GM10266 (cell line): ENCODE data around the gene ARHGAP27.
A peak's percentile ranks its signal among the peaks of the same experiment; 100 is the strongest.
"Not testable (repeated sequence)": the region's sequence is repeated elsewhere in the genome, so short reads cannot be mapped to it uniquely, and the experiment has no call there.

Experiments
- DNase-seq: peaks from one replicate; pipeline ENCODE4 v3.0.0; 2012; ENCODE audit errors: extremely low spot score
- TF ChIP-seq, protein P1 (sequence below): IDR thresholded peaks from 2 replicates; pipeline ENCODE4 v1.5.1; 2012; ENCODE audit warnings: mild to moderate bottlenecking, low read depth; ENCODE audit not compliant: control insufficient read depth, insufficient read depth; ENCODE audit errors: missing control alignments

ARHGAP27 gene

DNA sequence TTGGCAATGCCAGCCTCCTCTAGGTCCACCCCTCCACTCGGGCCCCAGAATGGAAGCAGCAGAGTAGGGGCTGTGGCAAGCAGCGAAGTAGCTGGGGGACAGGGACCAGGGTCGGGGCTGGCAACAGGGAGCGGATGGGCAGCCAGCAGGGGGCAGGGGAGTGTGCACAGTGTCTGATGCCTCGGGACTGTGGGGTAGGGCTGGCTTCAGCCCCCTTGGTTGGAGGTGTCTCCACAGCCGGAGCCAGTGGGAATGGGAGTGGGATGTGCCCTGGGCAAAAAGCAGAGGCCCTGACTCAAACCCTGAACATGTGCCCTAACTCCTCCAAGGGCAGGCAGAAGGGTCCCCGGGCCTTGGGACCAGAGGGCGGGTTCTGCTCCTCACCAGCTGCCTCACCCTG, 18.5 kb upstream of the ARHGAP27 start:
- DNase-seq, result no peak
- TF ChIP-seq, protein P1, sequence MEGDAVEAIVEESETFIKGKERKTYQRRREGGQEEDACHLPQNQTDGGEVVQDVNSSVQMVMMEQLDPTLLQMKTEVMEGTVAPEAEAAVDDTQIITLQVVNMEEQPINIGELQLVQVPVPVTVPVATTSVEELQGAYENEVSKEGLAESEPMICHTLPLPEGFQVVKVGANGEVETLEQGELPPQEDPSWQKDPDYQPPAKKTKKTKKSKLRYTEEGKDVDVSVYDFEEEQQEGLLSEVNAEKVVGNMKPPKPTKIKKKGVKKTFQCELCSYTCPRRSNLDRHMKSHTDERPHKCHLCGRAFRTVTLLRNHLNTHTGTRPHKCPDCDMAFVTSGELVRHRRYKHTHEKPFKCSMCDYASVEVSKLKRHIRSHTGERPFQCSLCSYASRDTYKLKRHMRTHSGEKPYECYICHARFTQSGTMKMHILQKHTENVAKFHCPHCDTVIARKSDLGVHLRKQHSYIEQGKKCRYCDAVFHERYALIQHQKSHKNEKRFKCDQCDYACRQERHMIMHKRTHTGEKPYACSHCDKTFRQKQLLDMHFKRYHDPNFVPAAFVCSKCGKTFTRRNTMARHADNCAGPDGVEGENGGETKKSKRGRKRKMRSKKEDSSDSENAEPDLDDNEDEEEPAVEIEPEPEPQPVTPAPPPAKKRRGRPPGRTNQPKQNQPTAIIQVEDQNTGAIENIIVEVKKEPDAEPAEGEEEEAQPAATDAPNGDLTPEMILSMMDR, result peak; percentile 15

DNA sequence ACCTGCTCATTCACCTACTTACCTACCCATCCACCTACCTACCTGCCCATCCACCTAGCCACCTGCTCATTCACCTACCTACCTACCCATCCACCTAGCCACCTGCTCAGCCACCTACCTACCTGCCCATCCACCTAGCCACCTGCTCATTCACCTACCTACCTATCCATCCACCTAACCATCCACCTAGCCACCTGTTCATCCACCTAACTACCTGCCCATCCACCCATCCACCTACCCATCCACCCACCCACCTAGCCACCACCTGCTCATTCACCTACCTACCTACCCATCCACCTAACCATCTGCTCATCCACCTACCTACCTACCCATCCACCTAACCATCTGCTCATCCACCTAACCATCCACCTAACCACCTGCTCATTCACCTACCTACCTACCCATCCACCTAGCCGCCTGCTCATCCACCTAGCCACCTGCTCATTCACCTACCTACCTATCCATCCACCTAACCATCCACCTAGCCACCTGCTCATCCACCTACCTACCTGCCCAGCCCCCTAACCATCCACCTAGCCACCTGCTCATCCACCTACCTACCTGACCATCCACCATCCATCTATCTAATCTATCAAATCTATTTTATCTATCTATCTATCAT, 17.1 kb upstream of the ARHGAP27 start:
- not testable (repeated sequence) for DNase-seq

DNA sequence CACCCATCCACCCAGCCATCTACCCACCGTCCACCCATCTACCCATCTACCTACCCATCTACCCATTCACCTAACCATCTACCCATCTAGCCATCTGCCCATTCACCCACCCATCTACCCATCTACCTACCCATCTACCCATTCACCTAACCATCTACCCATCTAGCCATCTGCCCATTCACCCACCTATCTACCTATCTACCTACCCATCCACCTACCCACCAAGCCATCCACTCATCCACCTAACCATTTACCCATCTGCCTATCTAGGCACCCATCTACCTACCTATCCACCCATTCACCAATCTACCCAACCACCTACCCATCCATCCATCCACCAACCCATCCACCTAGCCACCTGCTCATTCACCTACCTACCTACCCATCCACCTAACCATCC, 16.6 kb upstream of the ARHGAP27 start:
- DNase-seq, result not testable (repeated sequence)

DNA sequence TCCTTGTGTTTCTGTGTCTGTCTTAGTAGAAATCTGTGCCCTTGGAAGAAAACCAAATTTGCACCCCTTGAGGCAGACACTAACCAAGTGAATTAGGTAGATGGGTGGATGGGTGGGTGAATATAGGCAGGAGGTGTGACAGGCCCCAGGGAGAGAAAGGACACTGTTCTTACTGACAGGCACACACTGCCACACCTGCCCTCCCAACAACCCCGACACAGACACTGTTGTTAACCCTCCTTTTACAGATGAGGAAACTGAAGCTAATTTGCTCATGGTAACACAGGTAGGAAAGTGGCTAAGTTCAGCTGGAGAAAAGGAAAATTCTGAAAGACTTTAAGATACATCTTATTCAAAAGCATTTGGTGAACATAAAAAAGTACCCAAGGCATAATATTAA, 15.8 kb upstream of the ARHGAP27 start:
- not testable (repeated sequence) for DNase-seq

DNA sequence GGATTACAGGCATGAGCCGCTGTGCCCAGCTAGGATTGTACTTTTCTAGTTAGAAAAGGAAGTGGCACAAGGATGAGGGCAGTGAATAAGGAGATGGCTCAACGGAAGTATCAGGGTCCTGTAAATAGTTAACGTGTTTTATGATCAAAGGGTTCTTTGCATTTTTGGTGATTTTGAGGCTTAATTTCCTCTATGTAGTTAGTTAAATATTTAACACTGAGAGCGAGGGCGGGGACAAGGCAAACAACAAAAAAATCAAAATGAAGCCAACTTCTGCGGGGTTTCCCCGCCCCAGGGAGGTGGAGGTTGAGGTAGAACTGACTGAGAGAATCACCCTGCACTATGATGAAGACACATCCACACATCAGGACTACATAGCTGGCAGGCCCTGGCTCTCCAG, 15.4 kb upstream of the ARHGAP27 start:
- not testable (repeated sequence) for DNase-seq

DNA sequence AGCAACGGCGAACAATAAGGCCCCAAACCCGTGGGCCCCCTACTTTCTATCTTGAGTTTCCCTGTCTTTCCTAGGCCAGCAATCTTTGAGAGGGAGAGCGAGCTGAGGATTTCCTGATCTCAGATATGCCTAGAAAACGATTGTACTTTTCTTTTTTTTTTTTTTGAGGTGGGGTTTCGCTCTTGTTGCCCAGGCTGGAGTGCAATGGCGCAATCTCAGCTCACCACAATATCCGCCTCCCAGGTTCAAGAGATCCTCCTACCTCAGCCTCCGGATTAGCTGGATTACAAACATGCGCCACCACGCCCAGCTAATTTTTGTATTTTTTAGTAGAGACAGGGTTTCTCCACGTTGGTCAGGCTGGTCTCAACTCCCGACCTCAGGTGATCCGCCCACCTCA, 15.0 kb upstream of the ARHGAP27 start:
- not testable (repeated sequence) for DNase-seq

DNA sequence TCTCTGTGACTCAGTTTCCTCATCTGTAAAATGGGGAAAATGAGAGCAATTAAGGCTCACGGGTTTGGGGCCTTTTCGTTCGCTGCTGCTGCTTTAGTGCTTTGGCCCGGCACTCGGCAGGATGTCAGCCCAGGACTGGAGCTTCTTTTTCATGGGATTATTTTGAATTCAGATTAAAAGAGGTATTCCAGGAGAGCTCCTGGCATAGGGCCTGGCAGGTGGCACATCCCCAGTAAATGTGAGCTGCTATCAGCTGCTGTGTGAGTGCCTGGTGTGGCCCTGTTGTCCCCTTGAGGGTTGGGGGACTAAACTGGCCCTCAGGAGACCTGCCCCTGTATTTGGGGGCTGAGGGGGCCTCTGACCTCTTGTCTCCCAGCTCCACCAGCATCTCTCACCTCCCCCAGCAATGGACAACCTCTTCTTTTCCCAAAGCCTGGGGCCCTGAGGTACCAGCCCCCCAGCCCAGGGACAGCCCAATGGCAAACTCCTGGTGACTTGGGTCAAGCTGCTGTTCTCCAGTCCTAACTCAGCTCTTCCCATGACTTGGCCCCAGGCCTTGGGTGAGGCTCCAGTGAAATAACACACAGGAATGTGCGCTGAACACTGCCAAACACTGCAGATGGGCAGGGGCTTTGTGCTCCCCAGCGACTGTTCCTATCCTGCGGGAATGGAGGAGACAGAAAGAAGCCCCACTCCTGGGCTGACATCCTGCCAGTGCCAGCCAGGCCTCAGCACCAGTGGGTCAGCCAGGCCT, 14.4 kb upstream of the ARHGAP27 start:
- not testable (repeated sequence) for DNase-seq

DNA sequence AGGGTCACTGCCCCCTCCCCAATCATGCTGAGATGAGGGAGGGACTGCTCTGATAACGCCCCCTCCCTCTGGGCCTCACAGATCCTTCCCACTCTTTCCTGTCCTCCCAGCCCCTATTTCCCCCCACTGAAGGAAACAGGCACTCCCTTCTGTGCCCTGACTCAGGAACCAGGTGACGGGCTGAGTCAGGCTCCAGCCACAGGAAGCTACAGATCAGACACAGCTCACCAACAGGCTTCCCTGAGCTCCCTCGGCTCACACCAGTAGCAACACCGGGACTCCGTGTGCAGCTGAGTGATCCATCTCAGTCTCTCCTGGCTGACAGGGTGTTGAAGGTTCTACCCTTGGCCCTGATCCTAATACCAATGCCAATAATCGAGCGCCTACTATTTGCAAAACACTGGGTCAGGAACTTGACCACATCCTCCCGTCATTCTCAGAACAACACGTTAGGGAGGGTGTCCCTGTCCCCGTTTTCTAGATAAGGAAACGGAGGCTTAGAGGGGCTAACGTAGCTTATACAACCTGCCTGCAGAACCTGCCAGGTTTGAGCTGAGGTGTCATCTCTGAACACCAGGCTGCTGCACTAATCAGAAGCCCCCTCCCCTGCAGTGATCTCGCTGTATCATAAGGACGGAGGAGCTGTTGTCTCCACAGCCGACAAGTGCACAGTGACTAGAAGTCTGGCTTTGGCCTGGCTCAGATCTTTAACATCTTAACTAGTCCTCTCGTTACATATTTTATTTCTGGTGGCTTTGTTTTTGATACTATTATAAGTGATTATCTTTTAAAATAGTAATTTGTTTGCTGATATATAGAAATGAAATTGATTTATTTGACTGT, 13.5 kb upstream of the ARHGAP27 start:
- DNase-seq, result not testable (repeated sequence)

DNA sequence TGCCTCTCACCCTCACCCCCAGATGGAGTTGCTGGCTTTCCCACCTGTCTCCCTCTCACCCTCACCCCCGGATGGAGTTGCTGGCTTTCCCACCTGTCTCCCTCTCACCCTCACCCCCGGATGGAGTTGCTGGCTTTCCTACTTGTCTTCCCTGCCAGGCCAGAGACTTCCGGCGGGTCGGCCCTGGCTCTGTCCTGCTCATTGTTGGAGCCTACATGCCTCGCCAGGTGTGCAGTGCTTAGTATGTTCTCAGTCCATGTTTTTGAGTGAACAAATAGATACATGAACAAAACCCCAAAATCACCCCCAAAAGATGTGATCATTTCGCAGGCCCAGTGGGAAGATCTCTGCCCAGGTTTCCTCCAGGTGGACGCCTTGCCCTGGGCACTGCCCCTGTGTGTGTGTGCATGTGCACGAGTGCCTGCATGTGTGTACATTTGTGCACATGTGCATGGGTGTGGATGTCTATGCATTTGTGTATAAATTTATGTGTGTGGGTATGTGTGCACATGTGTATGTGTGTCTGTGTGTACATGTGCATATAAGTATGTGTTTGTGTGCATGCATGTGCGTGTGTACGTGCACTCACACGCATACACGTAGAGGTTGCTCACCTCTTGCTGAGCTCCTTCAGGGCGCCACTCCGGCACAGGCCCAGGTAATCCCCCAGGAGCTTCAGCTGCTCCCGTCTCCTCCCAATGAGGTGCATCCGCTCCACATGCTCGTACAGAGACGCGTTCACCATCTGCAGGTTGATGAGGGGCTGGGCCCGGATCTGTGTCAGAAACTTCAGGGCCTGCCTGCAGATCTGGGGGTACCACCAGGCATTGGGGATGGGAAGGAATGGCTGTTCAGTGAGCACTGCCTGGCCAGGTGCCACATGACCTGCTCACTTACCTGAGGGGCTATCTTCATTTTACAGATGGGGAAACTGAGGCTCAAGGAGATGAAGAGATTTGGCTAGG, 12.5 kb upstream of the ARHGAP27 start:
- not testable (repeated sequence) for DNase-seq

DNA sequence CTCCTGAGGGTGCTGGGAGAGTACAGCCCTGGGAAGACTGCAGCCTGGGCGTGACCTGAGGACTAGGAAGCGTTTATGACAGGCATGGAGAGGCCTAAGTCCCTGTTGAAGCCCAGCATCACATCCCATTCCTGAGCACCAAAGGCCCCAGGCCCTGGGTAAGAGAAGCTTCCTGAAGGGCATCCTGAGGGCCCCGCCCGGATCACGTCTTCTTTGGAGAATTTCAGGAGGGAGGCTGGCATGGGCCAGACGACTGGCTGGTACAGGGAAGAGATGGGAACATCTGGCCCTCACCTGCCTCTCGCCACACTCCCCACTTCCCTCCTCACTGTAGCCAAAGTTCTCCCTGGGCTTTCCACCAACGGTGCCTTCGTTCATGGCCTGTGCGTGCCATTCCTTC, 11.6 kb upstream of the ARHGAP27 start:
- not testable (repeated sequence) for DNase-seq

DNA sequence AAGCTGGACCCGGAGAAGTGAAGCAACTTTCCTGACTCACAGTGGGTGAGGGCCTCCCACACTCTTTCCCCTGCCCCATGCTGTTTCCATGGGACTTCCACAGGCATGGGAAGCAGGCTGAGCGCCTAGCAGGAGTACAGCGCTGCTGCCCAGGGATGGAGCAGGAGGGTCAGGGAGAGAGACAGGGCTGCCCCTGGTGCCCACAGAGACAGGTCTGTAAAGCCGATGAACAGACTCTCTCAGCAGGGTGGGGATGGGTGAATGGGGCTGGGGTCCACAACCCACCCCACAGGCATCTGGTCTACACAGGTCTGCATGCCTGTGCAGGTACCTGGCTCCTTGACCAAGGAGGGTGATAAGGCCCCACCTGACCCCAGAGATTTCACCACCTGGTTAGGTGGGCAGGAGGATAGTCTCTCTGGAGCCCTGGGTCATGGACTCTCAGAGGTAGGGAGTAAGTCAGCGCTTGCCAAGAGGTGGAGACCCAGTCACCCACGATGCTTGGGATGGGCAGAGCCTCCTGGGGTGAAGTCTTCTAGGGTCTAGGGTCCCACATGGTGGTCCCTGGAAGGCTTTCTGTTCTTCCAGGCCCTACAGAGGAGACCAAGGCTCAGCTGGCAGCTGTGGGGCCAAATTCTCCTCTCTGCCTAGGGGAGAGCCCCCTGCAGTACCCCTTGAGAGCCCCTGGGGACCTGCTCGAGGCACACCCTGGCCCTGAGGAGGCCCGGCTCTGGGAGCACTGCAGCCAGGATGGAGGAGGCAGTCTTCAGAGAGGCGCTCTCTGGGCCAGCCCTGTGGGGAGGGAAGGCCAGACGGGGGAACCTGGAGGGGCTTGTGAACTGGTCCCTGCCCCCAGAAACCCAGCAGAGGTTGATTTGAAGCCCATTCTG, 10.9 kb upstream of the ARHGAP27 start:
- not testable (repeated sequence) for DNase-seq

DNA sequence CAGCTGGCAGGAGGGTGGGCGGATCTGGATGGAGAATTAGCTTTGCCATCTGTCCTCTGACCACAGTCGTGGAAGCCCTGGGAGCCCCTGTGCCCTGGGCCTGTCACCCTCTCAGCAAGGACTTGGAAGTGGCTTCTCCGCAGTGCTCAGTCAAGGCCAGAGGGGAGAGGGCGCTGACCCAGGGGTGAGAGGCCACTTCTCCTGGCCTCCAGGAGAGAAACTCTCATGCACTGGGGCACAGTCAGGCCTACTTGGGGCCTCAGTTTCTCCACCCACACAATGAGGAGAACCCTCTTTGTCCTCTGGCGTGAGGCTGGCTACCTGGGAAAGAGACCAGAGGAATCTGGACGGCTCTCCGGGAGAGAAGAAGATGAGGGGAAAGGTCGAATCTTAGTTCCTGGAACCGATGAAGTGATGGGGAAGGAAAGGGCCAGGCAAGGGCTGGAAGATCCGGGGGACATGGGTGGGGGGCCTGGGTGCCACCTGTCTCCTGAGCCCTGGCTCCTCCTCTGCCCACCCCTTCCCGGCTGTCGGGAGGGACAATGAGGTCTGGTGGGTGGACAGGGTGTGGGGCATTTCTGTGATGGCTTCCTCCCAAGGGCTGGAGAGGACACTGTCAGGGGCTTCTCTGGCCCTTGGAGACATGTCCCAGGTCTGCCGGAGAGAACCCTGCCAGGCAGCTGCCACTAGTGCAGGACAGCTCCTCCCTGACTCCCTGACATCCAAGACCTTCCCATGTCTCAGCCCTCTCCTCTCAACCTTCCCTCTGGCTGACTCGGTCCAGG, 9.0 kb upstream of the ARHGAP27 start:
- TF ChIP-seq, protein P1, result no peak

DNA sequence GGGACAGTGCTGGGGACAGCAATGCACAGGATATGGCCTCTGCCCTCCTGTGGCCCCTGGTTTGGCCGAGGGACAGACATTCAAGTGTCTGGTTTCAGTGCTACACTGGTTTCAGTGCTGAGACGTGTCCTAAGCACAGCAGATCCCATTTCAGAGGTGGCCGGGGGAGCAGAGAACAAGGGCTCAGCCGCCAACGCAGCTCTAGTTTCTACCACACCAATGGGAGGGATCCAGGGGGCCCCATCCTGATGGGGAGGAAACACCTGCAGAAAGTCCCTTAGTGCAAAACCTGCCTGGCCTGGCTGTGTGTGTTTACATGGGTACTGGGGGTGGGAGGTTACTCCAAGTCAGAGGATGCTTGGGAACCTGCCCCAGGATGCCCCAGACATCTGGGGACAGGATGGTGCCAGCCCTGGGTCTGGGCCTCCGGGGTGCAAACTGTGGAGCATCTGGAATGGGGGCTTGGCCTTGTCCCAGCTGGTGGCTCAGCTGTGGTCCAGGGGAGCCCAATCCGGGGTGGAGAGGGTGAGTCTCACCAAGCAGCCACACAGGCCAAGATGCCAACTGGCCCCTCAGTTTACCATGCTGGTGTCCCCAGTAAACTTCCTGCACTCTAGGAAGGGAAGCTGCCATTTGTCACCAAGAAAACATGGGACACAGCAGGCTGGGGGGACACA, 8.3 kb upstream of the ARHGAP27 start:
- peak; percentile 85 for DNase-seq

More for the DNA sequence above, 9.0 kb upstream of the ARHGAP27 start:
- peak; percentile 19 for DNase-seq
